Measurements from ENCODE around the gene BMP8A. TPM values are rescaled to one million over a fixed set of nuclear protein-coding genes. Genes with fewer than 3 reads are reported as not detected.
"Not testable (repeated sequence)": the region's sequence is repeated elsewhere in the genome, so short reads cannot be mapped to it uniquely, and the experiment has no call there.

The BMP8A gene
- total RNA-seq, 1 donor, result not detected

GRCh38 chr1:39522661-39523567 is 31.5 kb downstream of the BMP8A start:
- no peak overlapping the region for H3K4me3 ChIP-seq (ENCODE audit: low read depth, low read length)
- TF ChIP-seq CTCF (IDR thresholded peaks at IDR 0.05; ENCODE audit: insufficient read depth, low read length), result no peak
- DNase-seq (ENCODE audit: low read depth), result no peak

GRCh38 chr1:39524171-39524570 is 32.7 kb downstream of the BMP8A start:
- no peak for TF ChIP-seq CTCF (IDR thresholded peaks at IDR 0.05; ENCODE audit: insufficient read depth, low read length)
- DNase-seq (ENCODE audit: low read depth), result no peak
- H3K4me3 ChIP-seq (ENCODE audit: low read depth, low read length), result no peak overlapping the region

GRCh38 chr1:39524591-39525365 is 33.3 kb downstream of the BMP8A start:
- DNase-seq (ENCODE audit: low read depth), result no peak
- TF ChIP-seq CTCF (IDR thresholded peaks at IDR 0.05; ENCODE audit: insufficient read depth, low read length), result no peak
- no peak overlapping the region for H3K4me3 ChIP-seq (ENCODE audit: low read depth, low read length)

GRCh38 chr1:39525366-39526165 is 34.1 kb downstream of the BMP8A start:
- H3K4me3 ChIP-seq (ENCODE audit: low read depth, low read length), result no peak overlapping the region
- no peak for DNase-seq (ENCODE audit: low read depth)
- TF ChIP-seq CTCF (IDR thresholded peaks at IDR 0.05; ENCODE audit: insufficient read depth, low read length), result no peak

- no peak for DNase-seq (ENCODE audit: low read depth)
Observed at GRCh38 chr1:39526466-39527189, 35.2 kb downstream of the BMP8A start.

GRCh38 chr1:39527190-39527579 is 35.7 kb downstream of the BMP8A start:
- not testable (repeated sequence) for DNase-seq (ENCODE audit: low read depth); H3K4me3 ChIP-seq (ENCODE audit: low read depth, low read length)

More at GRCh38 chr1:39526466-39527189, 35.2 kb downstream of the BMP8A start:
- no peak overlapping the region for H3K4me3 ChIP-seq (ENCODE audit: low read depth, low read length)
- no peak for TF ChIP-seq CTCF (IDR thresholded peaks at IDR 0.05; ENCODE audit: insufficient read depth, low read length)

Measured in fibroblast of the aortic adventitia (primary cell).